GM21619 (cell line): ENCODE measurements around the gene RALB.
"Not testable (repeated sequence)": the region's sequence is repeated elsewhere in the genome, so short reads cannot be mapped to it uniquely, and the experiment has no call there.

ENCODE experiments used
- ATAC-seq: cut with Tn5 transposase; IDR thresholded peaks from one replicate; pipeline ENCODE4 v1.9.1; 2021; ENCODE audit not compliant: unreplicated experiment

The RALB gene

GRCh38 chr2:120224735-120225548 is 27.7 kb upstream of the RALB start:
- no peak for ATAC-seq

- ATAC-seq: no peak
Measured at GRCh38 chr2:120225549-120226065, 27.0 kb upstream of the RALB start.

GRCh38 chr2:120226316-120226715 is 26.3 kb upstream of the RALB start:
- ATAC-seq: no peak

GRCh38 chr2:120227111-120227991 is 25.3 kb upstream of the RALB start:
- no peak for ATAC-seq

- no peak for ATAC-seq
Measured at GRCh38 chr2:120228503-120228902, 24.1 kb upstream of the RALB start.

- ATAC-seq: no peak
Measured at GRCh38 chr2:120229341-120229740, 23.3 kb upstream of the RALB start.

- peak; percentile 24 for ATAC-seq
Measured at GRCh38 chr2:120230515-120231471, 21.9 kb upstream of the RALB start.

- ATAC-seq: peak; percentile 12
Measured at GRCh38 chr2:120231564-120231973, 21.1 kb upstream of the RALB start.

- ATAC-seq: peak; percentile 80
Measured at GRCh38 chr2:120231974-120232635, 20.5 kb upstream of the RALB start.

- ATAC-seq: no peak
Measured at GRCh38 chr2:120233292-120233691, 19.4 kb upstream of the RALB start.

- not testable (repeated sequence) for ATAC-seq
Measured at GRCh38 chr2:120235158-120235557, 17.5 kb upstream of the RALB start.

- no peak for ATAC-seq
Measured at GRCh38 chr2:120235681-120236080, 17.0 kb upstream of the RALB start.

- no peak for ATAC-seq
Measured at GRCh38 chr2:120236316-120236715, 16.3 kb upstream of the RALB start.

GRCh38 chr2:120236791-120237190 is 15.9 kb upstream of the RALB start:
- ATAC-seq: no peak

- ATAC-seq: no peak
Measured at GRCh38 chr2:120237491-120237902, 15.2 kb upstream of the RALB start.

- ATAC-seq: no peak
Measured at GRCh38 chr2:120238728-120239487, 13.7 kb upstream of the RALB start.

- no peak for ATAC-seq
Measured at GRCh38 chr2:120239488-120240287, 13.0 kb upstream of the RALB start.

- no peak for ATAC-seq
Measured at GRCh38 chr2:120240901-120241429, 11.7 kb upstream of the RALB start.
